Epidermal melanocyte (primary cell): ENCODE measurements around the gene PSMA5.

Experiments used
- DNase-seq: peaks from one replicate; pipeline ENCODE4 v3.0.0; 2011; ENCODE audit warnings: low spot score; ENCODE audit not compliant: insufficient read length

PSMA5 gene

DNA sequence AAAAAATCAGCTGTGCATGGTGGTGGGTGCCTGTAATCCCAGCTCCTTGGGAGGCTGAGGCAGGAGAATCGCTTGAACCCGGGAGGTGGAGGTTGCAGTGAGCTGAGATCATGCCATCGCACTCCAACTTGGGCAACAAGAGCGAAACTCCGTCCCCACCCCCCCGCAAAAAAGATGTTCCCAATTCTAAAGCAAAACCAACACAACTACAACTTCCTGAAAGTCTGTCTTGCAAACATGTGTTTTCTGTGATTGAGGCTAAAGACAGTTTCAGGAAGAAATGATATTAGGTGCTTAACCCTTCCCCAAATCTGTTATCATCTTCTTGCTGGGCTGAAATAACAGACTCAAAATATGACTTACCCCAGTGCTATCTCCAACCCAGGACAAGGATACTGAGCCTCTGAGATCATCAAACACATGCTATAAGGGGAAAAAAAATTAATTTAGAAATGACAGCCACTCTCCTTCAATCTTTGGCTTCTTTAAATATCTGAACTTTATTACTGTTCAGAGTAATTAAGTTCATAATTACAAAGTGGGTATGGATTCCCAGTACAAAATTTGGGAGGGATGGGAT lies 57.0 kb downstream of the PSMA5 start:
- no peak for DNase-seq

- no peak for DNase-seq
These were observed 57.8 kb downstream of the PSMA5 start for GRCh38 chr1:109368464-109368863.

DNA sequence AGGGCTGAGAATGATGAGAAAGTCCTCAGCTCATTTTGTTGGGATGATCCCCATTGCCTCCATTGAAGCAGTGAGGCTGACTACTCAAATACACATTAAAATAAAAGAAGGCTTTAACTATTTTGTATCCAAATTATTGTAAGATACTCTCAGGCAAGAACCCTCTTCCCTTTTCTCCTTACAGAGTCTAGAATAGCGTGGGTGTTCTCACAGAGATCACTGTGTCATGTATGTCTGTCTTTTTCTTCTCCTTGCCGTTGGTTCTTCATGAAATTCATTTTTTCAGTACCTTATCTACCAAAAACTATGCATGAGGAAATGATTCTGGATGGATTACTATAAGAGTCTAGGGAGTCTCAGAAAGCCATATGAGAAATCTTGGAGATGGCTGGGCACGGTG lies 58.6 kb downstream of the PSMA5 start:
- no peak for DNase-seq

DNA sequence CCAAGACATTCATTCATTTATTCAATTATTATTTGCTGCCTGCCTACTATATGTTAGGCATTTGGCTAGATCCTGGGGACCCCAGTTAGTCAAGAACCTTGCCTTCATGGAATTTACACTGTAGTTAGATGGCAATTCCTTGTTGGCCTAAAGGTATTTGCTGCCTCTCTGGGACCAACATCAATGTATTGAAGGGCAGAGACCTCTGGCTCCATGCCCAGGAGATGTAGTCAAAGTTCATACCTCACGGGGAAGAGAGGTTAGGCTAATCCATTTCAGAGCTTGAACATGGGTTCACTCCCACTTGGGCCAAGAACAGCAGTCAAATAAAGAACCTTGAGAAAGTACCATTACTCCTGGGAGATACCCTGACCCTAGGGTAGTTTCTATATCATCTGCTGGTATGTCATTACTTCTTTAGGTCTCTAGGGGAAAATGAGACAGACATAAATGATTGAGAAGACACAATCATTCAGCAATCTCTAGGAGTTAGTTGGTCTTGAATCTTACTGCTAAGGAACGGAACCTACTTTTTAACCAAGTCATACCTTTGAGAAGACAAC lies 60.5 kb downstream of the PSMA5 start:
- DNase-seq, result no peak

GRCh38 chr1:109361649-109362048 lies 64.6 kb downstream of the PSMA5 start:
- DNase-seq, result no peak

DNA sequence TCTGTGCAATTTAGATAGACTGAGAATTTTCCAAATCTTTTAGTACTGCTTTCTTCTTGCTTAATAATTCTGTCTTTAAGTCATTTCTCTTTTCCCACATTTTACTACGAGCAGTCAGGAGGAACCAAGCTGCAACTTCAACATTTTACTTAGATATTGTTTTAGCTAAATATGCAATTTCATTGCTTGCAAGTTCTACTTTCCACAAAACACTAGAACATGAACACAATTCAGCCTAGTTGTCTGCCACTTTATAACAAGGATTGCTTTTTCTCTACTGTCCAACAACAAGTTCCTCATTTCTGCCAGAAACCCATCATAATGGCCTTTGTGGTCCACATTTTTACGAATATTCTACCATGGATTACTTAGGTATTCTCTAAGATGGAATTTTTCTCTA lies 65.2 kb downstream of the PSMA5 start:
- no peak for DNase-seq

GRCh38 chr1:109357616-109358015 lies 68.6 kb downstream of the PSMA5 start:
- no peak for DNase-seq

DNA sequence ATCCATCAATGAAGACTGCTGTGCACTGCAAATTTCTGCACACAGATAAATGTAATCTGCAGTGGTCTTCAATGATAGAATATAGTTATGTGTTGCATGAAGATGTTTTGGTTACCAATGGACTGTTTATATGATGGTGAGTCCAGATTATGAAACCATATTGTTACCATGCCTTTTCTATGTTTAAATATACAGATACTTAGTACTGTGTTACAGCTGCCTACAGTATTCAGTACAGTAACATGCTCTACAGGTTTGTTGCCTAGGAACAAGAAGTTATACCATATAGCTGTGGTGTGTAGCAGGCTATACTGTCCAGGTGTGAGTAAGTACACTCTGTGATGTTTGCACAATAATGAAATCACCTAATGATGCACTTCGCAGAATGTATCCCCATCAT lies 69.3 kb downstream of the PSMA5 start:
- no peak for DNase-seq

GRCh38 chr1:109356505-109356904 lies 69.7 kb downstream of the PSMA5 start:
- no peak for DNase-seq

DNA sequence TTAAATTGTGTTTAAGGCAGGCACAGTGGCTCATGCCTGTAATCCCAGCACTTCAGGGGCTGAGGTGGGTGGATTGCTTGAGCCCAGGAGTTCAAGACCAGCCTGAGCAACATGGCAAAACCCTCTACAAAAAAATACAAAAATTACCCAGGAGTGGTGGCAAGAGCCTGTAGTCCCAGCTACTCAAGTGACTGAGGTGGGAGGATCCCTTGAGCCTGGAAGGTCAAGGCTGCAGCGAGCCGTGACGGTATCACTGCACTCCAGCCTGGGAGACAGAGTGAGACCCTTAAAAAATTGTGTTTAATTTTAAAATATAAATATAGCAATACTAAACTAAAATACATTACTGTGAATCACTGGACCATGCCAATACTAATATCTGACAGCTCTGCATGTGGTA lies 71.3 kb downstream of the PSMA5 start:
- no peak for DNase-seq

GRCh38 chr1:109351457-109351856 lies 74.8 kb downstream of the PSMA5 start:
- DNase-seq, result no peak

DNA sequence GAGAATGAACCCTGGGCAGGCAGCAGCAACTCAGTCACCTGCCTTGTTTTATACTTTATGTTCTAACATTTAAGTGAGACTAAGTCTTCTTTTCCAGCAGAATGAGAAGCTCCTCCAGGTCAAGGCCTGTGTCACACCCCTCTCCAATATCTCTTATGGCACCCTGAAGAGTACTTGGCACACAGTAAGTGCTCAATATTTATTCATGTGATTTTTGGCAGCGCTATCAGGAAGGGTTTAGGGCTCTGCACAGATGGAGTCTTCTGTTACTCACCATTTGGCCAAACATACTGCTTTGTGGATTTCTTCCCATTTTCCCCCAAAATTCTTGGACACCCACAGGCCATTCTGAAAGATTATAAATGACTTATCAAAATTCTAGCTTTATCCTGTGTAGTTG lies 75.6 kb downstream of the PSMA5 start:
- DNase-seq, result no peak

GRCh38 chr1:109350182-109350581 lies 76.1 kb downstream of the PSMA5 start:
- DNase-seq, result no peak
